A673 (cell line): Measurements from ENCODE around the gene NKIRAS2. TPM values are rescaled to one million over a fixed set of nuclear protein-coding genes. Genes with fewer than 3 reads are reported as not detected.
A peak's percentile ranks its signal among the peaks of the same experiment; 100 is the strongest.

ENCODE experiments used
- BruUV-seq: library from RNA; stranded (reverse); fragments of 400-500 nt; replicated peaks from 2 replicates; lab custom pipeline; 2021; lab: Mats Ljungman, UMichigan
- CTCF ChIA-PET: fragments of 300-600 bp; sonication (Branson Sonifier 250); formaldehyde crosslinking; loops from one replicate; lab custom pipeline; 2022; ENCODE audit warnings: antibody characterized with exemption; lab: Charles Lee
- POLR2A ChIA-PET: fragments of 300-600 bp; sonication (Branson Sonifier 250); formaldehyde crosslinking; loops from one replicate; lab custom pipeline; 2022; ENCODE audit warnings: antibody characterized with exemption; ENCODE audit not compliant: low non-redundant PET; lab: Charles Lee
- DNase-seq: peaks from one replicate; pipeline ENCODE4 v3.0.0-alpha.2; 2015; ENCODE audit warnings: low spot score
- H3K27ac ChIP-seq: fragments of 200-600 bp; sonication (generic); 2 replicates; pipeline ENCODE4 v1.5.1; 2016; ENCODE audit warnings: mixed run types, low read depth, mild to moderate bottlenecking, mixed read lengths, antibody characterized with exemption, low read length; ENCODE audit not compliant: poor library complexity, severe bottlenecking
- H3K27me3 ChIP-seq: fragments of 200-600 bp; sonication (generic); replicated peaks from 2 replicates; pipeline ENCODE4 v1.6.1; 2017; ENCODE audit warnings: mixed run types, low read depth, mild to moderate bottlenecking, mixed read lengths, antibody characterized with exemption, low read length; ENCODE audit not compliant: insufficient read depth, poor library complexity
- H3K36me3 ChIP-seq: fragments of 200-600 bp; sonication (generic); 2 replicates; pipeline ENCODE4 v1.6.1; 2016; ENCODE audit warnings: mixed run types, mild to moderate bottlenecking, mixed read lengths, antibody characterized with exemption, low read length; ENCODE audit not compliant: insufficient read depth, poor library complexity, severe bottlenecking
- H3K4me1 ChIP-seq: fragments of 200-600 bp; sonication (generic); 2 replicates; pipeline ENCODE4 v1.6.1; 2017; ENCODE audit warnings: mixed run types, mild to moderate bottlenecking, mixed read lengths, antibody characterized with exemption, low read length; ENCODE audit not compliant: insufficient read depth, poor library complexity, severe bottlenecking
- H3K4me3 ChIP-seq: fragments of 200-600 bp; sonication (generic); 2 replicates; pipeline ENCODE4 v1.5.1; 2016; ENCODE audit warnings: low read depth, mixed run types, mild to moderate bottlenecking, mixed read lengths, low read length; ENCODE audit not compliant: poor library complexity, severe bottlenecking
- H3K9me3 ChIP-seq: fragments of 200-600 bp; sonication (generic); 2 replicates; pipeline ENCODE4 v1.6.1; 2016; ENCODE audit warnings: mixed run types, low read depth, mild to moderate bottlenecking, mixed read lengths, antibody characterized with exemption, low read length; ENCODE audit not compliant: poor library complexity, severe bottlenecking
- EZH2 ChIP-seq: fragments of 200-600 bp; sonication (generic); IDR thresholded peaks from 2 replicates; pipeline ENCODE4 v1.6.1; 2017; ENCODE audit warnings: borderline replicate concordance, low read depth, mild to moderate bottlenecking, mixed read lengths, antibody characterized with exemption, low read length; ENCODE audit not compliant: poor library complexity, severe bottlenecking
- intact Hi-C: fragments of 100-400 bp; cut with micrococcal nuclease; formaldehyde crosslinking; loops from one replicate; pipeline ENCODE4 v1.10.0; 2022; ENCODE audit not compliant: unreplicated experiment
- total RNA-seq: library from RNA; stranded (reverse); gene quantifications from 2 replicates; pipeline ENCODE4 v1.2.3, GENCODE V29; 2021
- TF ChIP-seq, protein P1 (sequence below): fragments of 300-800, 200-600 bp; sonication (generic); conservative IDR thresholded peaks from 2 replicates; pipeline ENCODE4 v1.5.1; 2017; ENCODE audit warnings: low read depth, mild to moderate bottlenecking, antibody characterized with exemption, low read length, moderate library complexity, mixed read lengths

NKIRAS2 gene
- total RNA-seq, 1 experiment from 2014 or later = 28.7 TPM

DNA sequence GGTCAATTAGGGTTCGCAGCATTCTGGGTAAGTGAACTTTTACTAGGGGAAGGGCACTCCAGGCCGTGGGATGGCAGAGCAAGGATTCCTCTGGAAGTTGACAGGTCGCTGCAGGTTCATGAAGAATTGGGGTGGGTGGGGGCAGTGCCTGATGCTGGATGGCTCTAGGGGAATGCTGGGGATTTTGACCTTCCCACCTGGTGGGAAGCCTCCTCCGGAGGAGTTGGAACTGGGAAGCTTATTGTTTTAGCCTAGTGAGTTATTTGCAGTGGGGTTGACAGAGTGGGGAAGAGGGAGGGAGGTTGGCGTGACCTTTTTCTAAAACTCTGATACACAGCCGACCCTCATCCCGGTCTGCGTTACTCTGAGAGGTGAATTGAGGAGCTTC is 31.1 kb downstream of the NKIRAS2 start:
- Histone ChIP-seq H3K9me3 (no peaks in the 10 kb centered on the region), H3K27me3 (no peaks in the 10 kb centered on the region), H3K27ac (no peak overlapping the region), H3K4me3 (peak overlapping the region; percentile 52), H3K36me3 (no peaks in the 10 kb centered on the region), H3K4me1 (no peaks in the 10 kb centered on the region)
- ChIA-PET POLR2A (no interaction called here), CTCF (no interaction called here)
- TF ChIP-seq EZH2 = no peak
- TF ChIP-seq, protein P1, sequence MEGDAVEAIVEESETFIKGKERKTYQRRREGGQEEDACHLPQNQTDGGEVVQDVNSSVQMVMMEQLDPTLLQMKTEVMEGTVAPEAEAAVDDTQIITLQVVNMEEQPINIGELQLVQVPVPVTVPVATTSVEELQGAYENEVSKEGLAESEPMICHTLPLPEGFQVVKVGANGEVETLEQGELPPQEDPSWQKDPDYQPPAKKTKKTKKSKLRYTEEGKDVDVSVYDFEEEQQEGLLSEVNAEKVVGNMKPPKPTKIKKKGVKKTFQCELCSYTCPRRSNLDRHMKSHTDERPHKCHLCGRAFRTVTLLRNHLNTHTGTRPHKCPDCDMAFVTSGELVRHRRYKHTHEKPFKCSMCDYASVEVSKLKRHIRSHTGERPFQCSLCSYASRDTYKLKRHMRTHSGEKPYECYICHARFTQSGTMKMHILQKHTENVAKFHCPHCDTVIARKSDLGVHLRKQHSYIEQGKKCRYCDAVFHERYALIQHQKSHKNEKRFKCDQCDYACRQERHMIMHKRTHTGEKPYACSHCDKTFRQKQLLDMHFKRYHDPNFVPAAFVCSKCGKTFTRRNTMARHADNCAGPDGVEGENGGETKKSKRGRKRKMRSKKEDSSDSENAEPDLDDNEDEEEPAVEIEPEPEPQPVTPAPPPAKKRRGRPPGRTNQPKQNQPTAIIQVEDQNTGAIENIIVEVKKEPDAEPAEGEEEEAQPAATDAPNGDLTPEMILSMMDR = no peak
- intact Hi-C loops = no loop called here
- DNase-seq = no peak
- BruUV-seq = no TSS peak

DNA sequence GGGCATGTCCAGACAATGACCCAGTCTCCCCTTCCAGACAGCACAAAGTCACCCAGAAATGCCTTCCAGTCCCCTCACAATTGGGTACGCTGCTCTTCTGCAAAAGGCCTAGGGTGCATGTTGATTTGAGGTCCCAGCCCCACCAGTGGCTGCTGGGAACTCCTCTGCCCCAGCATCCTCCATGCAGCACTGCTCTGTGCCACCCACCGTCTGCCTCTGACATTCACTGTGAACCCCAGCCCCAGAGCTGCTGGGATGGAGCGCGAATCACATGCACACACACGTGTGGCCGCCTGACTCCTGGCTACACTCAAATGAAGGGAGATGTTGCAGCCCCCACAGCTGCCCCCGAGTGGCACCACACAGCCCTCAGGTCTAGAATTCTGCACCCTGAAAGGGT is 31.8 kb downstream of the NKIRAS2 start:
- no peaks in the 10 kb centered on the region for H3K36me3 ChIP-seq
- POLR2A ChIA-PET = no interaction called here
- H3K27me3 ChIP-seq = no peaks in the 10 kb centered on the region
- no peak for DNase-seq
- intact Hi-C loops = no loop called here
- CTCF ChIA-PET = no interaction called here
- no peaks in the 10 kb centered on the region for H3K9me3 ChIP-seq
- no peaks in the 10 kb centered on the region for H3K4me1 ChIP-seq
- no TSS peak for BruUV-seq
- no peak overlapping the region for H3K4me3 ChIP-seq
- no peak for TF ChIP-seq EZH2
- TF ChIP-seq, protein P1 = no peak
- H3K27ac ChIP-seq = no peak overlapping the region

DNA sequence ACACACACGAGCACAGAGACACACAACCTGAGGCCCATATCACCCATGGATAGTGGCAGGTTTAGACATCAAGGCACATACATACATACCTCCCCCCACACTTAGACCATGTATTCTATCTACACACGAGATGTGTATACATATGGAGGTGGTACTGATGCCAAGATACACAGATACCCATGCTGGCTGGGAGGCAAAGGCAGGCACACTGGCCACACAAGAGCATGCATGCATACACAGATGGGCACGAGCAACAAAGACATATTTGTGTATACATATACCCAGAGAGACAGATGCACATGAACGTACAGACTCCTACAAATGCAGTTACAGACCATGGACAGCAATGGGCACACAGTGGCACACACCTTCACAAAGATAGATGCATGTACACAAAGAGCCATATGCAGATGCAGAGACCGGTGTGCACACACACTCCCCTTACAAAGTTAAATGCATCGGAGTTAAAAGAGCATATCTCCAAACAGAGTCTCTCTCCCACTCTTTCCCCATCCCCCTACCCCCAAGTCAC is 32.5 kb downstream of the NKIRAS2 start:
- intact Hi-C loops = no loop called here
- H3K27me3 ChIP-seq = no peaks in the 10 kb centered on the region

More for the DNA sequence above, 32.5 kb downstream of the NKIRAS2 start:
- H3K4me1 ChIP-seq = no peaks in the 10 kb centered on the region
- no peak for DNase-seq
- H3K27ac ChIP-seq = no peak overlapping the region
- no peak overlapping the region for H3K4me3 ChIP-seq
- no TSS peak for BruUV-seq
- no peaks in the 10 kb centered on the region for H3K36me3 ChIP-seq
- POLR2A ChIA-PET = no interaction called here
- TF ChIP-seq, protein P1 = no peak
- TF ChIP-seq EZH2 = no peak
- CTCF ChIA-PET = no interaction called here
- no peaks in the 10 kb centered on the region for H3K9me3 ChIP-seq
